Ovary (tissue), 9 donors: ENCODE data around the gene FAM13A. TPM values are rescaled to one million over a fixed set of nuclear protein-coding genes. Genes with fewer than 3 reads are reported as not detected.
"Not testable (repeated sequence)": the region's sequence is repeated elsewhere in the genome, so short reads cannot be mapped to it uniquely, and the experiment has no call there.

ENCODE experiments used
- DNase-seq, 5 donors: peaks; one replicate each; pipeline ENCODE4 v3.0.0-alpha.2; 2019 to 2020
- H3K27ac ChIP-seq, 2 donors: fragments of 200-600 bp; one replicate each; pipeline versions ENCODE4 v1.5.1 to v1.8.0; 2019 to 2022
- H3K27me3 ChIP-seq: fragments of 200-600 bp; one replicate; pipeline ENCODE4 v1.8.0; 2022
- H3K36me3 ChIP-seq: fragments of 200-600 bp; sonication (generic); one replicate; pipeline ENCODE4 v1.5.1; 2019
- H3K4me1 ChIP-seq: one replicate; pipeline ENCODE4 v1.8.1; 2013; ENCODE audit warnings: mild to moderate bottlenecking, moderate library complexity; ENCODE audit not compliant: insufficient read depth
- H3K4me3 ChIP-seq: fragments of 200-600 bp; sonication (generic); one replicate; pipeline ENCODE4 v1.5.1; 2017
- H3K9me3 ChIP-seq, 2 donors: fragments of 200-600 bp in 1 of 2; sonication (generic) in 1 of 2; one replicate each; pipeline versions ENCODE4 v1.5.1 to v1.8.1; 2013 to 2019; ENCODE audit warnings: mild to moderate bottlenecking in 1 of 2, moderate library complexity in 1 of 2
- EP300 ChIP-seq: sonication (generic); formaldehyde crosslinking; IDR thresholded peaks from one replicate; pipeline ENCODE4 v1.6.1; 2017; ENCODE audit warnings: antibody characterized with exemption
- POLR2A ChIP-seq: fragments of 450-650 bp; IDR thresholded peaks from one replicate; pipeline ENCODE4 v1.6.1; 2017; ENCODE audit warnings: antibody characterized with exemption, mild to moderate bottlenecking, moderate library complexity
- WGBS, 3 donors: extraction: QIAGEN DNeasy Blood & Tissue Kit in 1 of 3; methylation state at CpG; one replicate each; pipeline versions ENCODE4 v1.1.5 to v1.1.7; 2013 to 2017; 5-methylcytosine and 5-hydroxymethylcytosine counted together
- intact Hi-C, 4 donors: fragments of 100-400 bp; cut with DNase I; formaldehyde crosslinking; loops; one replicate each; pipeline versions ENCODE4 v1.11.0 to v1.15.1; 2022 to 2023
- polyA plus RNA-seq, 2 donors: library from polyadenylated mRNA; stranded (reverse); fragments of 200-250 nt in 1 of 2; fragments of 350-450 nt in 1 of 2; fragmentation: Illumina TruSeq in 1 of 2; extraction: RNeasy Lipid Tissue Mini Kit (QIAGEN cat#74804) in 1 of 2; gene quantifications; one replicate each; pipeline ENCODE4 v1.2.3, GENCODE V29; 2013 to 2014
- total RNA-seq, 7 donors: library from RNA; depleted of rRNA in 2 of 7; stranded (reverse); fragments of >200 nt in 2 of 7; fragmentation: NEBNext Ultra II Directional in 3 of 7; extraction: Animal tissue kit (Norgen Biotek cat#: 25700) in 3 of 7; gene quantifications; one replicate each; pipeline versions ENCODE4 v1.1.0 to v1.2.4, GENCODE V29; 2016 to 2023
- TF ChIP-seq, protein P1 (sequence below), 3 donors: fragments of 450-650 bp in 2 of 3; fragments of 200-600 bp in 1 of 3; IDR thresholded peaks; one replicate each; pipeline versions ENCODE4 v1.5.1 to v1.8.0; 2016 to 2022; ENCODE audit warnings: antibody characterized with exemption in 3 of 3, mild to moderate bottlenecking in 1 of 3
- donor health status: DM: no; HTN: no; CAD: no; lungs with moderate emphysema.
- donor health status: DM: no; HTN: no; CAD: no.
- donor health status: Bipolar disorder and iron deficiency.
- donor health status: DM: yes; HTN: yes; CAD: no.
- donor health status: DM: no; HTN: no; CAD: no.
- donor health status: DM: yes; HTN: yes; CAD: no.

The FAM13A gene
- total and polyA plus RNA-seq, 9 donors: 16.7 to 51.8 (median 38.0) TPM

DNA sequence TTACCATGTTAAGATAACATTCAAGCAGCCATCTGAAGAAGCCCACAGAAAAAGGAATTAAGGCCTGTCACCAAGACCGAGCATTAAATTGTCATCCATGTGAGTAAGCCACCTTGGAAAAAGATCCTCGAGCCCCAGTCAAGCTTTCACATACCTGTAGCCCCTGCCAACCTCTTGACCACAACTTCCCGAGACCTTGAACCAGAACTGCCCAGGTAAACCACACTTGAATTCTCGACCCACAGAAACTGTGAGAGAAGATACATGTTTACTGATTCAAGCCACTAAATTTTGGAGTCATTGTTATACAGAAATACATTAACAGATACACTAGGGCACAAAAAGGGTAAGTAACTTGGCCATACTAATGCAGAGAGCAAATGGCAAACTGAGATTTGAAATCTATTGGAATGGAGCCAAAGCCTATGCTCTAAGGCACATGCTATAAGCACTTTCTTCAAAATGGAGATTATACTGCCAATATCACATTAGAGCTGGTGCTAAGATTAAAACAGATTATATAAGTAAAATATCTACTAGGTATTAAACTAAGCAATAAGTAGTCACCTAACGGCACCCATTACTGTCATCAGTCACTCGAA, 49.5 kb downstream of the FAM13A start:
- Histone ChIP-seq H3K4me1 (no peaks in the 10 kb centered on the region), H3K27ac (no peak overlapping the region), H3K4me3 (no peak overlapping the region), H3K9me3 (no peaks in the 10 kb centered on the region), H3K27me3 (no peaks in the 10 kb centered on the region), H3K36me3 (no peaks in the 10 kb centered on the region)
- DNase-seq: no peak
- intact Hi-C loops: no loop called here
- no peak for TF ChIP-seq EP300
- TF ChIP-seq, protein P1, sequence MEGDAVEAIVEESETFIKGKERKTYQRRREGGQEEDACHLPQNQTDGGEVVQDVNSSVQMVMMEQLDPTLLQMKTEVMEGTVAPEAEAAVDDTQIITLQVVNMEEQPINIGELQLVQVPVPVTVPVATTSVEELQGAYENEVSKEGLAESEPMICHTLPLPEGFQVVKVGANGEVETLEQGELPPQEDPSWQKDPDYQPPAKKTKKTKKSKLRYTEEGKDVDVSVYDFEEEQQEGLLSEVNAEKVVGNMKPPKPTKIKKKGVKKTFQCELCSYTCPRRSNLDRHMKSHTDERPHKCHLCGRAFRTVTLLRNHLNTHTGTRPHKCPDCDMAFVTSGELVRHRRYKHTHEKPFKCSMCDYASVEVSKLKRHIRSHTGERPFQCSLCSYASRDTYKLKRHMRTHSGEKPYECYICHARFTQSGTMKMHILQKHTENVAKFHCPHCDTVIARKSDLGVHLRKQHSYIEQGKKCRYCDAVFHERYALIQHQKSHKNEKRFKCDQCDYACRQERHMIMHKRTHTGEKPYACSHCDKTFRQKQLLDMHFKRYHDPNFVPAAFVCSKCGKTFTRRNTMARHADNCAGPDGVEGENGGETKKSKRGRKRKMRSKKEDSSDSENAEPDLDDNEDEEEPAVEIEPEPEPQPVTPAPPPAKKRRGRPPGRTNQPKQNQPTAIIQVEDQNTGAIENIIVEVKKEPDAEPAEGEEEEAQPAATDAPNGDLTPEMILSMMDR (IDR thresholded peaks at IDR 0.05): no peak
- TF ChIP-seq POLR2A: no peak
- 89 to 98% (median 96%) methylated on average over 6 of the region's 6 CpGs for WGBS, 3 donors

DNA sequence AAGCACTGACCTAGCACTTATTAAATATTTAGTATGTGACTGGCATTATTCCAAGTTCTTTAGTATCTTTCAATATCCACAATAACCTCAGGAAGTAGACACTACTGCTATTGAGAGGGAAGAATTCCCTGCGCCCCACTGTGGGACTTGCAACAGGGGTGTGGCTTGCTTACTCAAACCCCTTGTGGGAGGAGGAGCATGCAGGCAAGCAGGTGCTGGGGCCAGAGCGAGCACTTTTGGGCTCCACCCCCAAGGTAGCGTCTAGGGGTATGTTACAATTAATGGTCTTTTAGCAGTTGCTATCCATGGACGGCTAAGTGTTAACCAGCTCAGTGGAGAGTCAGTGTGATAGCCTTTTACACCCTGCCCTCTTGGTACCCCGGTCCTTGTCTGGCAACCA, 50.7 kb downstream of the FAM13A start:
- no peak for TF ChIP-seq POLR2A
- TF ChIP-seq, protein P1 (IDR thresholded peaks at IDR 0.05): no peak
- TF ChIP-seq EP300: no peak
- intact Hi-C loops: no loop called here
- no peaks in the 10 kb centered on the region for H3K4me1 ChIP-seq
- H3K9me3 ChIP-seq: no peaks in the 10 kb centered on the region
- H3K27me3 ChIP-seq: no peaks in the 10 kb centered on the region
- no peak overlapping the region for H3K27ac ChIP-seq
- WGBS, 3 donors: 96 to 98% (median 97%) methylated on average over 5 of the region's 5 CpGs
- no peak overlapping the region for H3K4me3 ChIP-seq
- H3K36me3 ChIP-seq: no peaks in the 10 kb centered on the region
- no peak for DNase-seq

GRCh38 chr4:89005066-89005465, 51.9 kb downstream of the FAM13A start:
- 96 to 97% (median 96%) methylated on average over 1 of the region's 1 CpG for WGBS, 3 donors
- H3K36me3 ChIP-seq, intact Hi-C loops, DNase-seq, H3K4me3 ChIP-seq, H3K9me3 ChIP-seq, H3K27ac ChIP-seq, H3K27me3 ChIP-seq, H3K4me1 ChIP-seq: not testable (repeated sequence)

- H3K4me1 ChIP-seq: no peaks in the 10 kb centered on the region
- no peak overlapping the region for H3K27ac ChIP-seq
- 60 to 65% (median 61%) methylated on average over 9 of the region's 9 CpGs for WGBS, 3 donors
- H3K4me3 ChIP-seq: no peak overlapping the region
- intact Hi-C loops: no loop called here
- no peak for TF ChIP-seq POLR2A
- no peak for DNase-seq
- H3K27me3 ChIP-seq: no peaks in the 10 kb centered on the region
- H3K9me3 ChIP-seq: no peaks in the 10 kb centered on the region
- H3K36me3 ChIP-seq: no peaks in the 10 kb centered on the region
Observed at GRCh38 chr4:89001647-89002445, 55.1 kb downstream of the FAM13A start.

GRCh38 chr4:89000844-89001360, 56.1 kb downstream of the FAM13A start:
- Histone ChIP-seq H3K9me3 (no peaks in the 10 kb centered on the region), H3K27me3 (no peaks in the 10 kb centered on the region), H3K4me1 (no peaks in the 10 kb centered on the region), H3K4me3 (no peak overlapping the region), H3K36me3 (no peaks in the 10 kb centered on the region), H3K27ac (no peak overlapping the region)
- DNase-seq: no peak
- no peak for TF ChIP-seq EP300
- no peak for TF ChIP-seq POLR2A
- TF ChIP-seq, protein P1 (IDR thresholded peaks at IDR 0.05): no peak
- WGBS, 3 donors: 93 to 97% (median 95%) methylated on average over 3 of the region's 3 CpGs
- intact Hi-C loops: no loop called here
